Lower leg skin (tissue), 4 donors: ENCODE measurements around the gene BANF2. TPM values are rescaled to one million over a fixed set of nuclear protein-coding genes. Genes with fewer than 3 reads are reported as not detected.

Experiments
- DNase-seq, 2 donors: peaks; one replicate each; pipeline ENCODE4 v3.0.0-alpha.2; 2019; ENCODE audit warnings: low spot score in 2 of 2
- H3K4me3 ChIP-seq: fragments of 200-600 bp; sonication (generic); 2 replicates; pipeline ENCODE4 v1.5.1; 2017; ENCODE audit warnings: mild to moderate bottlenecking, low read depth; ENCODE audit not compliant: poor library complexity, severe bottlenecking
- POLR2A ChIP-seq, 2 donors: fragments of 450-650 bp; IDR thresholded peaks; one replicate each; pipeline ENCODE4 v1.6.1; 2016 to 2017; ENCODE audit warnings: antibody characterized with exemption in 2 of 2, mild to moderate bottlenecking in 1 of 2, moderate library complexity in 1 of 2
- WGBS, 2 donors: methylation state at CpG; one replicate each; pipeline ENCODE4 v1.1.5; 2018; 5-methylcytosine and 5-hydroxymethylcytosine counted together
- intact Hi-C: fragments of 100-400 bp; cut with DNase I; formaldehyde crosslinking; loops from one replicate; pipeline ENCODE4 v1.15.0; 2023; ENCODE audit warnings: low total_unique reads
- total RNA-seq, 4 donors: library from RNA; depleted of rRNA; stranded (reverse); fragments of >200 nt; gene quantifications; one replicate each; pipeline ENCODE4 v1.1.0, GENCODE V29; 2016
- TF ChIP-seq, protein P1 (sequence below), 3 donors: fragments of 450-650 bp; IDR thresholded peaks; one replicate each; pipeline ENCODE4 v1.5.1; 2016; ENCODE audit warnings: antibody characterized with exemption in 3 of 3, mild to moderate bottlenecking in 3 of 3, moderate library complexity in 2 of 3

BANF2 gene
- total RNA-seq, 4 donors from 2014 or later, result not detected

DNA sequence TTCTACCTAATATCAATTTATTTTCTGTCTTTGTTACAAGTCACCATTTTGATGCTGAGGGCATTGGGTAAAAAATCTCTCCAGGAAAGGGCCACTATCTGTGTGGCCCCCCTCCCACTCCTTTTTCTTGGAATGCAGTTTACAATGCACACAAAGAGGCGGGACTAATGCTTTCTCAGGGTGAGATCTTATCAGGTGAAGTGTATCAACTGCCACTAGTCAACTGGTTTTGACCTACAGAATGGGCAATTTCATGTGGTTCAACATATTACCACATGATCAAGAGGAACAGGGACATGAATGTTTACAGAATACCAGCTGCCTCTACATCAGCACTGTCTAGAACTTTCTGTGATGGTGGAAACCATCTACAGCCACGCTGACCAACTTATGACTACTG is 21.5 kb upstream of the BANF2 start:
- no peak for TF ChIP-seq POLR2A (IDR thresholded peaks at IDR 0.05)
- TF ChIP-seq, protein P1, sequence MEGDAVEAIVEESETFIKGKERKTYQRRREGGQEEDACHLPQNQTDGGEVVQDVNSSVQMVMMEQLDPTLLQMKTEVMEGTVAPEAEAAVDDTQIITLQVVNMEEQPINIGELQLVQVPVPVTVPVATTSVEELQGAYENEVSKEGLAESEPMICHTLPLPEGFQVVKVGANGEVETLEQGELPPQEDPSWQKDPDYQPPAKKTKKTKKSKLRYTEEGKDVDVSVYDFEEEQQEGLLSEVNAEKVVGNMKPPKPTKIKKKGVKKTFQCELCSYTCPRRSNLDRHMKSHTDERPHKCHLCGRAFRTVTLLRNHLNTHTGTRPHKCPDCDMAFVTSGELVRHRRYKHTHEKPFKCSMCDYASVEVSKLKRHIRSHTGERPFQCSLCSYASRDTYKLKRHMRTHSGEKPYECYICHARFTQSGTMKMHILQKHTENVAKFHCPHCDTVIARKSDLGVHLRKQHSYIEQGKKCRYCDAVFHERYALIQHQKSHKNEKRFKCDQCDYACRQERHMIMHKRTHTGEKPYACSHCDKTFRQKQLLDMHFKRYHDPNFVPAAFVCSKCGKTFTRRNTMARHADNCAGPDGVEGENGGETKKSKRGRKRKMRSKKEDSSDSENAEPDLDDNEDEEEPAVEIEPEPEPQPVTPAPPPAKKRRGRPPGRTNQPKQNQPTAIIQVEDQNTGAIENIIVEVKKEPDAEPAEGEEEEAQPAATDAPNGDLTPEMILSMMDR (IDR thresholded peaks at IDR 0.05), result no peak
- WGBS, 2 donors, result 79 to 84% methylated on average over 2 of the region's 2 CpGs

DNA sequence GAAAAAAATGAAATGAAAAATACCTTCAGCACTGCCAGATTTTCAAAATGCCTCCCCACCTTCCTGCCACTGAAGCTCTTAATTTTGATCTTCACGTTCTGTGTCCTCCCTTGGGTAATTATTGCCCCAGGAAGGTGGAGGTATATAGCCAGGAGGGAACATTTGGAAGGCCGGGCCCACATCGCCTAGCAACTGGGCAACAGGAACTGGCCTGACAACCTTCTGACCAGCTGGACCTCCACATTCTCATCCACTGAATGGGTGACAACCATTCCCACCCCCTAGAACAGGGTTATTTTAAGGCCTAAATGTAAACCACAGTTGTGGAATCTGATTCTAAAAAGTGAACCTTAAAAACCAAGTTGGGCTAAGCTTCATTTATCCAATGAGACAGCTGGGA is 20.9 kb upstream of the BANF2 start:
- 82 to 85% methylated on average over 3 of the region's 3 CpGs for WGBS, 2 donors
- intact Hi-C loops, result no loop called here
- DNase-seq, result peak in 1 of 2 donors; percentile 65
- H3K4me3 ChIP-seq, result no peak overlapping the region
- no peak for TF ChIP-seq POLR2A (IDR thresholded peaks at IDR 0.05)
- TF ChIP-seq, protein P1 (IDR thresholded peaks at IDR 0.05), result no peak

More for the DNA sequence above, 21.5 kb upstream of the BANF2 start:
- no peak for DNase-seq
- intact Hi-C loops, result no loop called here
- no peak overlapping the region for H3K4me3 ChIP-seq

DNA sequence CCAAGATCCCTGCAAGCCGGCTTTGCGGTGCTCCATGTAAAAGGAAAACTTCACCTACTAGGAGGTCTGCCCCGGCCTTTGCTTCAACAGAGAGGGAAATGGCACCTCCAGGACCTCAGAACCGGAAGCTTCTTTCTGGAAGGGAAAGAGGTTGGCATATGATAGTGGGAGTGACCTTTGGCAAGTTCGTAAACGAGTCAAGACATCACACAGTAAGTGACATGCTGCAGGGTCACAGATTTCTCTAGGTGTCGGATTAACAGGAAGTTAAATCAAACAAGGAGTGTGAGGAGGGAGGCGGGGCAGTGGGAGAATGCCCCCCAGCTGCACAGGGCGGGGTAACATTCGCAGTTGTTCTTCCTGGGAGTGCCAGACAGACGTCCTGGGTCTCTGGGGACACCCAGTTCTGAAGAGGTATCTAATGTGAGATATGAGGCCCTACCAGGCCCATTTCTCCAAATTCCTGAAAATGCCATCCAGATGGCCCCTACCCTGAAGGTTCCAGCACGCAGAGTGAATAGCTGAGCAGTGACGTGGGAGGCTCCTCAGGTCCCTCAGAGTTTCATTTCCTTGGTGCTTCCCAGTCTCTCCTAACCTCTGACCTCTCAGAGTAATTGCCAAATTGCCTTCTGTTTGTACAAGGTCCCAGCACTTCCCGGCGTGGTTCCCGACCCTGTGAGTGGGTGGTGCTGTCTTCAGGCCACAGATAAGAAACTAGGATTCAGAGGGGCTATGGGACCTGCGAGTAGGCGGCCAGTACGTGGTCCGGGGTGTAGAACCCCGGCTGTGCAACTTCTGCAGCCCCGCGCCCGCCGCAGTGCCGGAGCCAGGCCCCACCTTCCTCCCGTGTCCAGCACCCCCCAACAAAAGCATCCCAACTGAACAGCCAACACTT is 19.6 kb upstream of the BANF2 start:
- intact Hi-C loops, result loop anchor here (5.0 to 10.0 kb wide), 2 partner anchors 143 to 325 kb away; no protein-coding TSS in a partner anchor
- peak overlapping the region; percentile 49 for H3K4me3 ChIP-seq
- no peak for TF ChIP-seq POLR2A (IDR thresholded peaks at IDR 0.05)
- TF ChIP-seq, protein P1 (IDR thresholded peaks at IDR 0.05), result no peak
- peak; percentile 36 to 90 for DNase-seq
- 14 to 16% methylated on average over 21 to 25 of the region's 27 CpGs for WGBS, 2 donors

DNA sequence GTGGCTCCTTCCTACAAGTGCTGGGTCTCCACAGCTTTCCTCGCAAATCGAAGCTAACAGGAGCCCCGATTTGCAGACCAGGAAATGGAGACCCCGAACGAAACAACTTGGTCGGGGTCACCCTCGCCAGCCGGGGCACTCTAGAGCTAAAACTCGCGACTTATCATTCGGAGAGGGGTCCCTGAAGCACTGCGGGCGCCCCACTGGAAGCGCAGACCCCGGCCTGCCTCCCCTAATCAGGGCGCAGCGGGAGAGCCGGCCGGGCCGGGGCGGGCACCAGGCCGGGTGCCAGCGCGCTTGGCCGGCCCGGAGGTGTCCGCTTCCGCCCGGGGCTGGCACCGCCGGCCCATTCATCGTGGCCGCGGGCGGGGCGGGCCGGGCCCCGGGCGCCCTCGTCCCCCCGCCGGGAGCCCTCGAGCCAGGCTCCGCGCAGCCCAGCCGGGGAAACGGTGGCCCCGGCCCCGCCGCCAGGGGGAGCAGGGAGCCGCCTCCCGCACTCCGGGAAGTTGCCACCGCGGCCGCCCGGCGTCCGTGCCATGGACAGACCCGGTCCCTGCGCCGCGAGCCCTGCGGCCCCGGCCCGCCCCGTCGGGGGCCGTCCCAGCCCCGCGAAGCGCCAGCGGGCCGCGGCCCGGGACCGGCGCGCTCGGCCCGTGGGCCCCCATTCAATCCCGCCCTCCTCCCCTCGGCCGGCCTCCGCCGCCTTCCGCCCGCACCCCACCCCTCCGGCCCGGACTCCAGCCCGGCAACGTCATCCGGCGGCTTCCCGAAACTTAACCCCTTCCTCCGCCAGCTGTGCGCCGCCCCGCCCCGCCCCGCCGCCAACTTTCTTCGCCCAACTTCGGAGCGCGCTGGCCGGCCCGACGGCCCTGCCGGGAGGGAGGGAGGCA is 18.7 kb upstream of the BANF2 start:
- 1 to 2% methylated on average over 15 to 62 of the region's 110 CpGs for WGBS, 2 donors
- TF ChIP-seq, protein P1 (IDR thresholded peaks at IDR 0.05), result peak in 1 of 3 donors; percentile 18
- no peak for TF ChIP-seq POLR2A (IDR thresholded peaks at IDR 0.05)
- peak; percentile 57 to 96 for DNase-seq
- intact Hi-C loops, result loop anchor here (5.0 to 10.0 kb wide), 2 partner anchors 144 to 324 kb away; no protein-coding TSS in a partner anchor
- H3K4me3 ChIP-seq, result peak overlapping the region; percentile 81

DNA sequence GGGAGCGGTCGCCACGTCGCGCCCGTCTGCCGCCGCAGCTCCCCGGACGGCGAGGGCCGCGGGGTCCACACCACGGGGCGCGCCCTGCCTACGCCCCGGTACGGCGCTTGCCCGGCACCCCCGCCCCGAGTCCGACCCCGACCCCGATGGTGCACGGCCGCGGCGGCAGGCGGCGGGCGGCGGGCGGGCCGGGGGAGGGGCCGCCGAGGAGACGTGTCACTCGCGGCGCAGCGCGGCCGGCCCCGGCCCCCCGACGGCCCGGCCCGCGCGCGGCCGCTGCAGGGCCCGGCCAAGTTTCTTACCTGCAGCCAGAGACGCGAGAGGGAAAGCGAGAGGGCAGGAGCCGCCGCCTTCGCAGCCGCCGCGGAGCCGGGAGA is 18.1 kb upstream of the BANF2 start:
- TF ChIP-seq, protein P1 (IDR thresholded peaks at IDR 0.05), result no peak
- TF ChIP-seq POLR2A (IDR thresholded peaks at IDR 0.05), result no peak
- intact Hi-C loops, result loop anchor here (5.0 to 10.0 kb wide), 2 partner anchors 144 to 323 kb away; no protein-coding TSS in a partner anchor
- 0% methylated on average over 1 of the region's 65 CpGs; no CpG with 5 or more reads in 1 of the 2 donors for WGBS, 2 donors
- no peak for DNase-seq
- H3K4me3 ChIP-seq, result peak overlapping the region; percentile 81
